GM23248 (cell line): ENCODE data around the gene NOL12.

Experiments used
- EZH2 ChIP-seq: fragments of 200-600 bp; sonication (generic); IDR thresholded peaks from 2 replicates; pipeline ENCODE4 v1.6.1; 2018; ENCODE audit warnings: antibody characterized with exemption, mild to moderate bottlenecking; ENCODE audit not compliant: insufficient read depth, poor library complexity, severe bottlenecking
- EZH2phosphoT487 ChIP-seq: fragments of 200-600 bp; sonication (generic); IDR thresholded peaks from 2 replicates; pipeline ENCODE4 v1.6.1; 2018; ENCODE audit warnings: antibody characterized with exemption, moderate library complexity, mild to moderate bottlenecking, low read depth; ENCODE audit not compliant: insufficient read depth

DNA sequence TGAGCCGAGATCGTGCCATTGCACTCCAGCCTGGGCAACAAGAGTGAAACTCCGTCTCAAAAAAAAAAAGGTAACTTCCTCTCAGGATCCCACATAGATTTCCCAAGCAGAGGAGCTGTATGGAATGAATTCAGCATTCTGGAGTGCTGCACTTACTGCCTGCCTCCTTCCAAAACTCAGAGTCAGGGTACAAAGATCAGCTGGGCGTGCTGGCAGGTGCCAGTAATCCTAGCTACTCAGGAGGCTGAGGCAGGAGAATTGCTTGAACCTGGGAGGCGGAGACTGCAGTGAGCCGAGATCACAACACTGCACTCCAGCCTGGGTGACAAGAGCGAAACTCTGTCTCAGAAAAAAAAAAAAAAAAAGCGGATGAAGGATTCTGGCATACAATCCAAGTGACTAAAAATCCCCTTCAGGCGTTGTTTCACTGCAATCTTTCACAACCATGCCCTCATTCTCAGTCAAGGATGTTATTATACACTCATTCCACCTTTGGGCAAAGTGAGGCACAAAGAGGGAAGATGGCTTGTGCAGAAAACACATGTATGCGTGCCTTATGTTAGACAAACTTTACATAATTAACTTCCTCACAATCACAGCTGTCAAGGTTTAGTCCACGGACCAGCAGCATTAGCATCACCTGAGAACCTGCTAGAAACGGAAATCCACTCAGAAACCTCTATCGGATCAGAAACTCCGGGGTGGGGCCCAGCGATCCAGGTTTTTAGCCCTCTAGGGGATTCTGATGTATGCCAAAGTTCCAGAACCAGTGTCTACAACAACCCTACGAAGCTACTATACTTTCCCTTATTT is 1.1 kb upstream of the NOL12 start:
- TF ChIP-seq EZH2 (no peak), EZH2phosphoT487 (no peak)
